ENCODE data around the gene NFASC.

The NFASC gene

DNA sequence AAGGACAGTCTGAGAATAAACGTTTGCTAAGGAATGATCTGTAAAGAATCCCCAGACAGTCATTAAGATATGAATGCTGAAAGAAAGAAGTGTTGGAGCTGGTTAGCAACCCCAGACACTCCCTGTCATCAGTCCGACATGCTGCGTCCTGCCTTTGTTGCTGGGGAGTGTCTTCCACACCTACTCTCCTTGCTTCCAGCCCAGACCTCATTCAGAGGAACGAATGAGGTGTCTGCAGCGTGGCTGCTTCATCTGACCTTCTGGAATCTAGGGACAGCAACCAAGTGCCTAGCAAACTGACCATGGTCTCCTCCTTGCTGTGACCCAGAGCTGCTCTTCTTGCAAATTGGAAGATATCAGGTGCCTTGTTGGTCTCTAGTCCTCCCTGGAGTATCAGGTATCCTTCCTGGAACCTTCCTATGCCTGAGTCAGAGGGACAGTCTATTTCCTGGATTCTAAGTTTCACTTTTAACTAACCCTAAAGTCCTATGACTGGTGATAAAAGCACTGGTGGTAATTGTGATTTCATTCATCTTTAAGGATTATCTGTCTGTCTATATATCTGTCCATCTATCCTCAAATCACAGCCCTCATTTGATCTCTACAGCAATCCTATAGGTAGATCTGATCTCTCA, 45.3 kb downstream of the NFASC start:
- no peak for TF ChIP-seq EZH2phosphoT487 (IDR thresholded peaks at IDR 0.05; ENCODE audit: low read depth)
- no peak for TF ChIP-seq CTCF (IDR thresholded peaks at IDR 0.05; ENCODE audit: low read depth, low read length)

DNA sequence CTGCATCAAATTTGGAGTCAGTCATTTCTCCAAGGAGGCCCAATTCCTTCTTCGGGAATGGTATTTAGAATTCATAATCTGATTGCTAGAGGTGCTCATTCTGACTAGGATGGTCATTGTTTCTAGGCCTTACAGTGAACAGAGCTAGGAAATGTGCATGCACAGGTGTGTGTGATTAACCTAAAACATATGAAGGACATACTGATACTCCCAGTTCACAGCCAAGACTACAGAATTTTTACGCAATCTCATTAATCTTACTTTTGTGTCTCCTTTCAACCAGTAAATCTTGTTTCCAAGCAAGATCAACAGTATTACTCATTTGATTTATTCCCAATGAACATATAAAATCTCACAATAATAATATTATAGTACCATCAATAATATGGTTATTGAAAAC, 47.1 kb downstream of the NFASC start:
- no peaks in the 10 kb centered on the region for H3K9me3 ChIP-seq (ENCODE audit: insufficient read depth, low read length)
- H3K9ac ChIP-seq (ENCODE audit: low read length), result no peak overlapping the region
- H2AFZ ChIP-seq (ENCODE audit: low read depth, low read length), result no peak overlapping the region
- no peak overlapping the region for H3K27ac ChIP-seq (ENCODE audit: low read length)
- 0 out of 2 replicates have a peak, but pooled peaks cover 3% of the 10 kb centered on the region for H3K27me3 ChIP-seq (ENCODE audit: low read depth, low read length)
- no peaks in the 10 kb centered on the region for H3K4me1 ChIP-seq (ENCODE audit: low read length)
- TF ChIP-seq EZH2phosphoT487 (IDR thresholded peaks at IDR 0.05; ENCODE audit: low read depth) (no peak), CTCF (IDR thresholded peaks at IDR 0.05; ENCODE audit: low read depth, low read length) (no peak)
- H4K20me1 ChIP-seq (ENCODE audit: insufficient read depth, low read length), result no peaks in the 10 kb centered on the region
- no peak overlapping the region for H3K4me3 ChIP-seq (ENCODE audit: low read length)
- H3K36me3 ChIP-seq (replicated peaks; ENCODE audit: low read depth, low read length), result no peaks in the 10 kb centered on the region
- H3K4me2 ChIP-seq (ENCODE audit: low read length), result no peak overlapping the region
- H3K79me2 ChIP-seq (ENCODE audit: low read length), result no peaks in the 10 kb centered on the region

More for the DNA sequence above, 45.3 kb downstream of the NFASC start:
- Histone ChIP-seq H3K79me2 (ENCODE audit: low read length) (no peaks in the 10 kb centered on the region), H4K20me1 (ENCODE audit: insufficient read depth, low read length) (no peaks in the 10 kb centered on the region), H3K9ac (ENCODE audit: low read length) (no peak overlapping the region), H3K4me2 (ENCODE audit: low read length) (no peak overlapping the region), H3K36me3 (replicated peaks; ENCODE audit: low read depth, low read length) (no peaks in the 10 kb centered on the region), H3K9me3 (ENCODE audit: insufficient read depth, low read length) (no peaks in the 10 kb centered on the region), H3K27ac (ENCODE audit: low read length) (no peak overlapping the region), H3K4me1 (ENCODE audit: low read length) (peaks cover 9% of the 10 kb centered on the region), H2AFZ (ENCODE audit: low read depth, low read length) (no peak overlapping the region), H3K4me3 (ENCODE audit: low read length) (no peak overlapping the region), H3K27me3 (ENCODE audit: low read depth, low read length) (no peaks in the 10 kb centered on the region)

DNA sequence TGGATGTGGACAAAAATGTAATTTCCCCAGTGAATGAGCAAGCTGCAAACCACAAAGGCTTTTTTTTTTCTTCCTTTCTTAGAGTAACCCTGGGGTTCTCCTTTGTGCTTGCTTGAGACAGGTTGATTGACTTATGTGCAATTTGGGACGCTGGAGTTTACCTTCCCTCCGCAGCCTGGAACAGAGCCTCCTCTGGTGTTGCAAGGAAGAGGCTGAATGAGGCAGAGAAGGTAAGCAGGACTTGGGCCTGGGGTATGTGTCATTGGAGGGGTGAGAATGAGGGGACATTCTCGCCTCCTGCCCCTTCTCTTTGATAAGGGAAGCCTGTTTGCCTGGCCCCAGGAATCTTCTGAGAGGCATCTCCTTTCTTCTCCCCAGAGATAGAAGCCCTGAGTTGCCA, 49.8 kb downstream of the NFASC start:
- no peaks in the 10 kb centered on the region for H3K79me2 ChIP-seq (ENCODE audit: low read length)

DNA sequence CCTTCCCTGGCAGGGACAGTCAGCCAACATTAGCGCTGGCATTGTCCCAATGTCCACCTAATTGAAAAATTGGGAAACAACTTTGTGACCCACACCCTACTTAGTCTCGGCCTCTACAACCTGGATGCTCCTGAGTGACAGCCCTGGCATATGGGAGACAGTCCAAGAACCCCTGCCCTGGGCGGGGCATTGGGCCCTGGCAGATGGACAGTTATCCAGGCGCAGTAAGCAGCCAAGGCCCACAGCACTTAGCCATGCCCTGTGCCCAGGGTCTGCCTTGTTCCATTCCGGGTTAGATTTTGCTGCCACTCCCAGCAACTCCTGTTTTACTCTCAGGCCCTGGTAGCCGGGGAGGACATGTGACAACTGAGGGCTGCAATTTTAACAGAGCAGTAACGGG, 50.3 kb downstream of the NFASC start:
- no peak overlapping the region for H3K4me2 ChIP-seq (ENCODE audit: low read length)
- H3K79me2 ChIP-seq (ENCODE audit: low read length), result no peaks in the 10 kb centered on the region
- H3K4me1 ChIP-seq (ENCODE audit: low read length), result no peaks in the 10 kb centered on the region
- no peak overlapping the region for H3K9ac ChIP-seq (ENCODE audit: low read length)
- no peaks in the 10 kb centered on the region for H3K36me3 ChIP-seq (replicated peaks; ENCODE audit: low read depth, low read length)
- H2AFZ ChIP-seq (ENCODE audit: low read depth, low read length), result no peak overlapping the region
- TF ChIP-seq EZH2phosphoT487 (IDR thresholded peaks at IDR 0.05; ENCODE audit: low read depth), result no peak
- no peak for TF ChIP-seq CTCF (IDR thresholded peaks at IDR 0.05; ENCODE audit: low read depth, low read length)
- H3K4me3 ChIP-seq (ENCODE audit: low read length), result no peak overlapping the region
- no peak overlapping the region for H3K27ac ChIP-seq (ENCODE audit: low read length)
- peaks cover 13% of the 10 kb centered on the region for H3K27me3 ChIP-seq (ENCODE audit: low read depth, low read length)
- no peaks in the 10 kb centered on the region for H4K20me1 ChIP-seq (ENCODE audit: insufficient read depth, low read length)
- no peaks in the 10 kb centered on the region for H3K9me3 ChIP-seq (ENCODE audit: insufficient read depth, low read length)

More for the DNA sequence above, 49.8 kb downstream of the NFASC start:
- Histone ChIP-seq H3K36me3 (replicated peaks; ENCODE audit: low read depth, low read length) (no peaks in the 10 kb centered on the region), H3K9ac (ENCODE audit: low read length) (no peak overlapping the region), H3K4me1 (ENCODE audit: low read length) (no peaks in the 10 kb centered on the region), H4K20me1 (ENCODE audit: insufficient read depth, low read length) (no peaks in the 10 kb centered on the region), H3K9me3 (ENCODE audit: insufficient read depth, low read length) (no peaks in the 10 kb centered on the region), H3K27me3 (ENCODE audit: low read depth, low read length) (peaks cover 13% of the 10 kb centered on the region), H2AFZ (ENCODE audit: low read depth, low read length) (no peak overlapping the region), H3K4me3 (ENCODE audit: low read length) (no peak overlapping the region), H3K4me2 (ENCODE audit: low read length) (no peak overlapping the region), H3K27ac (ENCODE audit: low read length) (no peak overlapping the region)
- TF ChIP-seq CTCF (IDR thresholded peaks at IDR 0.05; ENCODE audit: low read depth, low read length), result no peak
- TF ChIP-seq EZH2phosphoT487 (IDR thresholded peaks at IDR 0.05; ENCODE audit: low read depth), result no peak
